GM23338 (cell line): ENCODE measurements around the gene ZNF622. TPM values are rescaled to one million over a fixed set of nuclear protein-coding genes. Genes with fewer than 3 reads are reported as not detected.

Source experiments
- ATAC-seq: fragments of 200-7000 bp; cut with Tn5 transposase; 3 replicates; pipeline ENCODE4 v1.9.1; 2020
- DNase-seq: peaks from one replicate; pipeline ENCODE4 v3.0.0-alpha.2; 2015; ENCODE audit warnings: low spot score
- H2AFZ ChIP-seq: fragments of 200-600 bp; sonication (generic); 2 replicates; pipeline ENCODE4 v1.8.0; 2016; ENCODE audit warnings: antibody characterized with exemption, mild to moderate bottlenecking, moderate library complexity
- H3F3A ChIP-seq: fragments of 200-600 bp; sonication (generic); replicated peaks from 2 replicates; pipeline ENCODE4 v1.8.0; 2017; ENCODE audit warnings: antibody characterized with exemption, mixed run types, low read depth
- H3K27ac ChIP-seq: fragments of 200-600 bp; sonication (generic); 2 replicates; pipeline ENCODE4 v1.6.1; 2016; ENCODE audit warnings: low read depth
- H3K27me3 ChIP-seq: fragments of 200-600 bp; sonication (generic); 2 replicates; pipeline ENCODE4 v1.8.0; 2016; ENCODE audit warnings: mild to moderate bottlenecking, mixed run types, moderate library complexity; ENCODE audit not compliant: insufficient read depth
- H3K36me3 ChIP-seq: fragments of 200-600 bp; sonication (generic); 2 replicates; pipeline ENCODE4 v1.8.0; 2016; ENCODE audit warnings: mild to moderate bottlenecking; ENCODE audit not compliant: insufficient read depth
- H3K4me1 ChIP-seq: fragments of 200-600 bp; sonication (generic); 2 replicates; pipeline ENCODE4 v1.8.0; 2016; ENCODE audit warnings: mild to moderate bottlenecking, moderate library complexity; ENCODE audit not compliant: insufficient read depth
- H3K4me2 ChIP-seq: fragments of 200-600 bp; sonication (generic); 2 replicates; pipeline ENCODE4 v1.7.1; 2017; ENCODE audit warnings: mixed run types
- H3K4me3 ChIP-seq: fragments of 200-600 bp; sonication (generic); 2 replicates; pipeline ENCODE4 v1.6.1; 2016; ENCODE audit warnings: mixed run types
- H3K79me2 ChIP-seq: fragments of 200-600 bp; sonication (generic); replicated peaks from 2 replicates; pipeline ENCODE4 v1.8.0; 2017; ENCODE audit warnings: mild to moderate bottlenecking; ENCODE audit not compliant: insufficient read depth
- H3K9me2 ChIP-seq: fragments of 200-600 bp; sonication (generic); 2 replicates; pipeline ENCODE4 v1.8.0; 2017; ENCODE audit not compliant: insufficient read depth
- H4K20me1 ChIP-seq: fragments of 200-600 bp; sonication (generic); replicated peaks from 2 replicates; pipeline ENCODE4 v1.8.0; 2017; ENCODE audit warnings: mild to moderate bottlenecking; ENCODE audit not compliant: insufficient read depth
- H3K27ac Mint-ChIP-seq: 2 replicates; pipeline ENCODE4 v1.8.0; 2020; ENCODE audit warnings: inconsistent platforms, mild to moderate bottlenecking, moderate library complexity, mixed read lengths
- H3K27me3 Mint-ChIP-seq: 3 replicates; pipeline ENCODE4 v1.8.0; 2022; ENCODE audit warnings: low read depth, mild to moderate bottlenecking, moderate library complexity, mixed read lengths, inconsistent platforms; ENCODE audit not compliant: insufficient read depth, poor library complexity
- H3K36me3 Mint-ChIP-seq: 3 replicates; pipeline ENCODE4 v1.8.0; 2021; ENCODE audit warnings: low read depth, mild to moderate bottlenecking, inconsistent platforms, moderate library complexity, mixed read lengths
- H3K4me1 Mint-ChIP-seq: 3 replicates; pipeline ENCODE4 v1.8.0; 2020; ENCODE audit warnings: mild to moderate bottlenecking, inconsistent platforms, mixed read lengths
- H3K4me3 Mint-ChIP-seq: 3 replicates; pipeline ENCODE4 v1.8.0; 2021; ENCODE audit warnings: moderate library complexity, mild to moderate bottlenecking, inconsistent platforms, mixed read lengths
- H3K9me3 Mint-ChIP-seq: 3 replicates; pipeline ENCODE4 v1.8.0; 2020; ENCODE audit warnings: moderate library complexity, mild to moderate bottlenecking, inconsistent platforms, mixed read lengths
- CREB1 ChIP-seq: fragments of 250-450 bp; sonication (Bioruptor Pico); IDR thresholded peaks from 2 replicates; pipeline ENCODE4 v1.5.0; 2020; ENCODE audit warnings: low read depth, mild to moderate bottlenecking, moderate library complexity
- CTCF ChIP-seq, 2 experiments: fragments of 200-600 bp in 1 of 2; sonication (generic) in 1 of 2; conservative IDR thresholded peaks; 2 replicates each; pipeline versions ENCODE4 v1.5.1 to v1.6.1; 2016 to 2017; ENCODE audit warnings: antibody characterized with exemption in 2 of 2, low read depth in 2 of 2, mild to moderate bottlenecking in 2 of 2, moderate library complexity in 1 of 2
- ETS1 ChIP-seq: IDR thresholded peaks from 2 replicates; pipeline ENCODE4 v1.6.1; 2016; ENCODE audit warnings: antibody characterized with exemption
- NANOG ChIP-seq: IDR thresholded peaks from 2 replicates; pipeline ENCODE4 v1.6.1; 2016; ENCODE audit warnings: antibody characterized with exemption, borderline replicate concordance
- POLR2AphosphoS5 ChIP-seq: IDR thresholded peaks from 2 replicates; pipeline ENCODE4 v1.6.1; 2016; ENCODE audit warnings: antibody characterized with exemption, low read depth
- REST ChIP-seq: IDR thresholded peaks from one replicate; pipeline ENCODE4 v1.6.1; 2018; ENCODE audit warnings: antibody characterized with exemption; ENCODE audit not compliant: unreplicated experiment
- ZNF114 ChIP-seq: fragments of 250-450 bp; sonication (Bioruptor Pico); IDR thresholded peaks from 2 replicates; pipeline ENCODE4 v1.5.0; 2020; ENCODE audit warnings: mild to moderate bottlenecking, moderate library complexity
- ZNF462 ChIP-seq: fragments of 250-450 bp; sonication (Bioruptor Pico); IDR thresholded peaks from 2 replicates; pipeline ENCODE4 v1.5.0; 2020; ENCODE audit warnings: mild to moderate bottlenecking, moderate library complexity
- polyA plus RNA-seq: library from polyadenylated mRNA; unstranded; fragments of >200 nt; fragmentation: Nextera tagmentation; extraction: Ambion mirVana; gene quantifications from 2 replicates; pipeline ENCODE4 v1.2.1, GENCODE V29; 2016
- total RNA-seq: library from RNA; depleted of rRNA; stranded (reverse); fragments of >200 nt; shearing (Covaris generic); gene quantifications from 2 replicates; pipeline ENCODE4 v1.2.3, GENCODE V29; 2014

ZNF622 gene
- total and polyA plus RNA-seq, 2 experiments from 2014 or later: 20.1 to 30.7 TPM

- Mint-ChIP-seq H3K27ac (no peak overlapping the region), H3K36me3 (no peaks in the 10 kb centered on the region), H3K27me3 (peaks cover 1% of the 10 kb centered on the region), H3K4me1 (no peaks in the 10 kb centered on the region), H3K9me3 (no peaks in the 10 kb centered on the region; the same call in 2 of the 3 replicates), H3K4me3 (no peak overlapping the region)
- H3K4me2 ChIP-seq: no peak overlapping the region
- H3K9me2 ChIP-seq: no peaks in the 10 kb centered on the region
- no peak for DNase-seq
- TF ChIP-seq ETS1 (no peak), CREB1 (no peak)
- H3K27ac ChIP-seq: no peak overlapping the region
- H3K27me3 ChIP-seq: no peaks in the 10 kb centered on the region
- no peak for ATAC-seq
- no peaks in the 10 kb centered on the region for H3K4me1 ChIP-seq
- H3K79me2 ChIP-seq: no peaks in the 10 kb centered on the region
- no peak overlapping the region for H3K4me3 ChIP-seq
- no peaks in the 10 kb centered on the region for H3F3A ChIP-seq
- H2AFZ ChIP-seq: no peak overlapping the region
- no peaks in the 10 kb centered on the region for H3K36me3 ChIP-seq
- no peaks in the 10 kb centered on the region for H4K20me1 ChIP-seq
Measured at GRCh38 chr5:16482891-16483290, 17.3 kb upstream of the ZNF622 start.

- no peak for ATAC-seq
- Mint-ChIP-seq H3K27ac (no peak overlapping the region), H3K4me1 (no peaks in the 10 kb centered on the region)
- TF ChIP-seq ZNF462 (CRISPR knock-in tag) (no peak), ZNF114 (no peak), CTCF (conservative IDR thresholded peaks at IDR 0.05; ENCODE audit: low read depth in 2 of 2) (no peak), POLR2AphosphoS5 (no peak), REST (no peak), NANOG (no peak)
Measured at GRCh38 chr5:16480821-16481538, 15.4 kb upstream of the ZNF622 start.

More at GRCh38 chr5:16480821-16481538, 15.4 kb upstream of the ZNF622 start:
- DNase-seq: no peak
- H3K9me2 ChIP-seq: no peaks in the 10 kb centered on the region
- H3K36me3 ChIP-seq: no peaks in the 10 kb centered on the region
- H3K4me1 ChIP-seq: no peaks in the 10 kb centered on the region
- no peaks in the 10 kb centered on the region for H4K20me1 ChIP-seq
- no peak overlapping the region for H2AFZ ChIP-seq
- no peaks in the 10 kb centered on the region for H3K36me3 Mint-ChIP-seq
- no peaks in the 10 kb centered on the region; the same call in 2 of the 3 replicates for H3K9me3 Mint-ChIP-seq
- no peak overlapping the region for H3K4me3 ChIP-seq
- no peaks in the 10 kb centered on the region for H3K27me3 ChIP-seq
- H3K4me3 Mint-ChIP-seq: no peak overlapping the region
- H3K27ac ChIP-seq: no peak overlapping the region
- no peaks in the 10 kb centered on the region for H3F3A ChIP-seq
- no peak overlapping the region for H3K4me2 ChIP-seq
- H3K27me3 Mint-ChIP-seq: peaks cover 1% of the 10 kb centered on the region
- H3K79me2 ChIP-seq: no peaks in the 10 kb centered on the region
